ENCODE measurements around the gene MEIOSIN. TPM values are rescaled to one million over a fixed set of nuclear protein-coding genes. Genes with fewer than 3 reads are reported as not detected.

The MEIOSIN gene
- total and polyA plus RNA-seq, 2 donors, result 0.02 TPM; not detected in 1

GRCh38 chr19:45781214-45782161 is 48.2 kb downstream of the MEIOSIN start:
- H3K36me3 ChIP-seq (ENCODE audit: control insufficient read depth in 2 of 2, insufficient read depth in 2 of 2, low read length in 1 of 2), result peaks cover 29 to 37% of the 10 kb centered on the region in 2 donors
- H3K4me1 ChIP-seq (ENCODE audit: control insufficient read depth in 2 of 2, insufficient read depth in 2 of 2, low read length in 2 of 2), result peaks cover 11 to 16% of the 10 kb centered on the region in 2 donors
- 84% methylated on average over 17 of the region's 17 CpGs for WGBS
- no peak overlapping the region for H3K4me3 ChIP-seq (ENCODE audit: low read length in 2 of 2)
- peaks cover 2 to 70% of the 10 kb centered on the region in 2 donors for H3K27me3 ChIP-seq (ENCODE audit: control insufficient read depth in 2 of 2, insufficient read depth in 1 of 2, low read length in 1 of 2)
- no peak overlapping the region for H3K27ac ChIP-seq (ENCODE audit: low read depth in 1 of 2, low read length in 1 of 2)
- no peak for DNase-seq (ENCODE audit: low read depth in 6 of 9, low spot score in 9 of 9)
- H3K9me3 ChIP-seq (ENCODE audit: control insufficient read depth in 2 of 2, insufficient read depth in 1 of 2, low read length in 1 of 2), result peaks cover 0 to 4% of the 10 kb centered on the region in 2 donors

GRCh38 chr19:45782162-45782691 is 49.0 kb downstream of the MEIOSIN start, which contains the start of gene DMPK:
Gene DMPK (minus strand): TSS chr19:45782490. CDS start chr19:45782352, 138 bp downstream.
- H3K4me1 ChIP-seq (ENCODE audit: control insufficient read depth in 2 of 2, insufficient read depth in 2 of 2, low read length in 2 of 2), result peaks cover 11 to 16% of the 10 kb centered on the region in 2 donors
- H3K27ac ChIP-seq (ENCODE audit: low read depth in 1 of 2, low read length in 1 of 2), result no peak within 1 kb of the TSS
- DNase-seq (ENCODE audit: low read depth in 6 of 9, low spot score in 9 of 9), result no peak
- peaks cover 30 to 38% of the 10 kb centered on the region in 2 donors for H3K36me3 ChIP-seq (ENCODE audit: control insufficient read depth in 2 of 2, insufficient read depth in 2 of 2, low read length in 1 of 2)
- H3K4me3 ChIP-seq (ENCODE audit: low read length in 2 of 2), result no peak within 1 kb of the TSS
- H3K27me3 ChIP-seq (ENCODE audit: control insufficient read depth in 2 of 2, insufficient read depth in 1 of 2, low read length in 1 of 2), result peaks cover 2 to 76% of the 10 kb centered on the region in 2 donors
- H3K9me3 ChIP-seq (ENCODE audit: control insufficient read depth in 2 of 2, insufficient read depth in 1 of 2, low read length in 1 of 2), result peaks cover 0 to 4% of the 10 kb centered on the region in 2 donors
- WGBS, result 67% methylated on average over 18 of the region's 18 CpGs

DNA sequence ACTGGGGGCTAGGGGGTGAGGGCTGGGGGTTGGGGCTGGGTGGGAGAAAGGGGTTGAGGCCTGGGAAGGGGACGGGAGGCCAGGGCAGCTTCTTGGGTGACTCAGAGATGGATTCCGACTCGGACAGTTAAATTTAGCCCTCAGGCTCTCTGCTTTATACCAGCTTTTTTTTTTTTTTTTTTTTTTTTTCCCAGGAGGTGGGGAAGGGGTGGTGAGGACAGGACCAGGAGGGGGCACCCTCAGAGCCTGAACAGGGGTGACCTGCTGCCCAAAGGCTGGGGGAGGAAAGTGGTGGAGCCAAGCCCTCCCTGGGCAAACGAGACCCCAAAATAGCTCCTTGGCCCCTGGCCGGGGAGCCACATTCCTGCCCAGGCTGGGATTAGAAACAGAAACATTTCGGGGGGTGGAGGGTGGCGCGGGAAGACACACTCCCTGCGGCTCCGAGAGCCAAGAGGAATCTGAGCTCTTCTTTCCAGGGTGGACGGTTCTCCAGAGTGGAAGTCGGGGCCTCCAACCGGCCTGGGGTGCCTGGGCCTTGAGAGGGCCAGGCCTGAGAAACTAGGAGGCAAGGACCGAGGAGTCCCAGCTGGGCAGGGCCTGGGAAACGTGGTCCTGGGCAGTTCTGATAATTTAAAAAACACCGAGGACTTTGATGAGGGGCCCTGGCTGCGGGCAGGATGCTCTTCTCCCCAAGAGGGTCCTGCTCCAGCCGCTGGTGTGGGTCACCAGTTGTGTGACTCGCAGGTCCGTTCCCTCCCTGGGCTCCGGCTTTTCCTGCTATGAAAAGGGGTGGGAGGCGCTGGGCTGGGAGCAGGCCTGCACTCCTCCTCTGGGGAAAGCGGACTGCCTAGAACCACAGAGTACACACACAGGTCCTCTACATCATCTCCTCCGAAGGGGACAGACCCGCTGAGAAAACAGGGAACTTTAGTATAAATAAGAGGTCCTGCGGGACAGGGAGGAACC is 49.9 kb downstream of the MEIOSIN start:
- no peak overlapping the region for H3K27ac ChIP-seq (ENCODE audit: low read depth in 1 of 2, low read length in 1 of 2)
- peaks cover 2 to 72% of the 10 kb centered on the region in 2 donors for H3K27me3 ChIP-seq (ENCODE audit: control insufficient read depth in 2 of 2, insufficient read depth in 1 of 2, low read length in 1 of 2)
- H3K9me3 ChIP-seq (ENCODE audit: control insufficient read depth in 2 of 2, insufficient read depth in 1 of 2, low read length in 1 of 2), result peaks cover 0 to 4% of the 10 kb centered on the region in 2 donors
- H3K4me1 ChIP-seq (ENCODE audit: control insufficient read depth in 2 of 2, insufficient read depth in 2 of 2, low read length in 2 of 2), result peaks cover 11 to 16% of the 10 kb centered on the region in 2 donors
- WGBS, result 90% methylated on average over 26 of the region's 26 CpGs
- H3K36me3 ChIP-seq (ENCODE audit: control insufficient read depth in 2 of 2, insufficient read depth in 2 of 2, low read length in 1 of 2), result peaks cover 28 to 37% of the 10 kb centered on the region in 2 donors
- no peak for DNase-seq (ENCODE audit: low read depth in 6 of 9, low spot score in 9 of 9)
- H3K4me3 ChIP-seq (ENCODE audit: low read length in 2 of 2), result no peak overlapping the region

DNA sequence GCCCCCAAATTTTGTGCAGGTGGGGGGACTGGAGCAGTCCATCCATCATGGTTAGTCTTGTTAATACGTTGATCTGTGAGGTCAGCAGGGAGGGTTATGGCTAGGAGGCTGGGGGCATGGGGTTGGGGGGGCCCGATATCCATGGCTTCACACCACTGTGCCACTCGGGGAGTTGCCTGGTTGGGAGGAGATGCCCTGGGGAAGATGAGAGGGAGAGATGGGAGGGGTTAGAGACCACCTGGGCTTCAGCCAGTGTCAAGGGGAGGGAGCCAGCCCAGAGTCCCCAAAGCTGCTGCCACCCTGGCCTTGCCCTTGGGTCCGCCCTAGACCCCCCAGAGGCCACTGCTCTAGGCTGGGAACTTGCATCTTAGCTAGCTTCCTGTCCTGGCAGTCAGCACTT is 50.9 kb downstream of the MEIOSIN start:
- 94% methylated on average over 4 of the region's 4 CpGs for WGBS
- H3K36me3 ChIP-seq (ENCODE audit: control insufficient read depth in 2 of 2, insufficient read depth in 2 of 2, low read length in 1 of 2), result peaks cover 37 to 47% of the 10 kb centered on the region in 2 donors
- H3K4me3 ChIP-seq (ENCODE audit: low read length in 2 of 2), result no peak overlapping the region
- H3K4me1 ChIP-seq (ENCODE audit: control insufficient read depth in 2 of 2, insufficient read depth in 2 of 2, low read length in 2 of 2), result peaks cover 6 to 10% of the 10 kb centered on the region in 2 donors
- peaks cover 0 to 4% of the 10 kb centered on the region in 2 donors for H3K9me3 ChIP-seq (ENCODE audit: control insufficient read depth in 2 of 2, insufficient read depth in 1 of 2, low read length in 1 of 2)
- no peak for DNase-seq (ENCODE audit: low read depth in 6 of 9, low spot score in 9 of 9)
- peaks cover 2 to 71% of the 10 kb centered on the region in 2 donors for H3K27me3 ChIP-seq (ENCODE audit: control insufficient read depth in 2 of 2, insufficient read depth in 1 of 2, low read length in 1 of 2)
- no peak overlapping the region for H3K27ac ChIP-seq (ENCODE audit: low read depth in 1 of 2, low read length in 1 of 2)

DNA sequence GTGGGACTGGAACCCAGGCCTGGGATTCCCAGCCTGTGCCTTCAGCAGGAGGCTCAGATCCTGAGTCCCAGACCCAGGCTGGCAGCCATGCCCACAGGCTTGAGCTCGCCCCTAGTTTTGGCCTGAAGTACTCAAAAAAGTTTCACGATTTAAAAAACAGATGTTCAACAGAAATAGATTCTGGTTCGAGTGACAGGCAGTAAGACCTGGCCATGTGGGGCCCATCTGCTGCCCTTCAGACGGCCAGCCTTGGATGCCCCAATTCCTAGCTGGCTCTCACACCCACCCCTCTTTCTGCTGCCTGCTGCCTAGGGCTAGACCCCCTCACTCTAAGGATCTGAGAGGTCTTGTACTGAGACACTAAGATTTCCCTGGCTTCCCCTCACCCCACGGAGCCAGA is 51.9 kb downstream of the MEIOSIN start:
- Histone ChIP-seq H3K4me1 (ENCODE audit: control insufficient read depth in 2 of 2, insufficient read depth in 2 of 2, low read length in 2 of 2) (peaks cover 0 to under 1% of the 10 kb centered on the region in 2 donors), H3K36me3 (ENCODE audit: control insufficient read depth in 2 of 2, insufficient read depth in 2 of 2, low read length in 1 of 2) (peaks cover 45 to 52% of the 10 kb centered on the region in 2 donors), H3K27ac (ENCODE audit: low read depth in 1 of 2, low read length in 1 of 2) (no peak overlapping the region), H3K9me3 (ENCODE audit: control insufficient read depth in 2 of 2, insufficient read depth in 1 of 2, low read length in 1 of 2) (peaks cover 0 to 4% of the 10 kb centered on the region in 2 donors), H3K4me3 (ENCODE audit: low read length in 2 of 2) (no peak overlapping the region), H3K27me3 (ENCODE audit: control insufficient read depth in 2 of 2, insufficient read depth in 1 of 2, low read length in 1 of 2) (peaks cover 1 to 61% of the 10 kb centered on the region in 2 donors)
- WGBS, result 92% methylated on average over 5 of the region's 5 CpGs
- DNase-seq (ENCODE audit: low read depth in 6 of 9, low spot score in 9 of 9), result no peak

GRCh38 chr19:45785781-45786532 is 52.7 kb downstream of the MEIOSIN start:
- H3K4me3 ChIP-seq (ENCODE audit: low read length in 2 of 2), result no peak overlapping the region
- peaks cover 48 to 52% of the 10 kb centered on the region in 2 donors for H3K36me3 ChIP-seq (ENCODE audit: control insufficient read depth in 2 of 2, insufficient read depth in 2 of 2, low read length in 1 of 2)
- no peak for DNase-seq (ENCODE audit: low read depth in 6 of 9, low spot score in 9 of 9)
- peaks cover 0 to 4% of the 10 kb centered on the region in 2 donors for H3K9me3 ChIP-seq (ENCODE audit: control insufficient read depth in 2 of 2, insufficient read depth in 1 of 2, low read length in 1 of 2)
- no peak overlapping the region for H3K27ac ChIP-seq (ENCODE audit: low read depth in 1 of 2, low read length in 1 of 2)
- WGBS, result 97% methylated on average over 57 of the region's 57 CpGs
- peaks cover 0 to 53% of the 10 kb centered on the region in 2 donors for H3K27me3 ChIP-seq (ENCODE audit: control insufficient read depth in 2 of 2, insufficient read depth in 1 of 2, low read length in 1 of 2)
- H3K4me1 ChIP-seq (ENCODE audit: control insufficient read depth in 2 of 2, insufficient read depth in 2 of 2, low read length in 2 of 2), result peaks cover 0 to 5% of the 10 kb centered on the region in 2 donors

DNA sequence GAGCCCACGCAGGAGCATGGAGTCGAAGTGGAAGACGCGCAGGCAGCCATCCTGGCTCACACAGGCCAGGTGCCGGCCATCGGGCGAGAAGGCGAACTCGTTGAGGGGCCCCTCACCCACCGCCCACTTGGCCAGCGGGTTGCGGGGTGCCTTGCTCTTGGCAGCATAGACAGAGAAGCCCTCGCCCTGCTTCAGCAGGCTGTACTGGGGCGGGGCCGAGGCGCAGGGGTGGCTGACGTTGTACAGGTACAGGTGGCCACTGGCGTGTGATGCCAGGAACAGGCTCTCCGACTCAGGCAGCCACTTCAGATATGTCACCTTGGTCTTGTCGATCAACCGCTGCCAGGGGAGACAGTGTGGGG is 53.3 kb downstream of the MEIOSIN start:
- Histone ChIP-seq H3K27me3 (ENCODE audit: control insufficient read depth in 2 of 2, insufficient read depth in 1 of 2, low read length in 1 of 2) (peaks cover 0 to 47% of the 10 kb centered on the region in 2 donors), H3K36me3 (ENCODE audit: control insufficient read depth in 2 of 2, insufficient read depth in 2 of 2, low read length in 1 of 2) (peaks cover 48 to 52% of the 10 kb centered on the region in 2 donors), H3K9me3 (ENCODE audit: control insufficient read depth in 2 of 2, insufficient read depth in 1 of 2, low read length in 1 of 2) (peaks cover 0 to 4% of the 10 kb centered on the region in 2 donors), H3K4me3 (ENCODE audit: low read length in 2 of 2) (no peak overlapping the region), H3K4me1 (ENCODE audit: control insufficient read depth in 2 of 2, insufficient read depth in 2 of 2, low read length in 2 of 2) (peaks cover 5 to 10% of the 10 kb centered on the region in 2 donors), H3K27ac (ENCODE audit: low read depth in 1 of 2, low read length in 1 of 2) (no peak overlapping the region)
- no peak for DNase-seq (ENCODE audit: low read depth in 6 of 9, low spot score in 9 of 9)
- 97% methylated on average over 21 of the region's 21 CpGs for WGBS
